Suppressor macrophage treated with lipopolysaccharide for 1 hour (primary cell): ENCODE measurements around the gene PSKH1.
"Not testable (repeated sequence)": the region's sequence is repeated elsewhere in the genome, so short reads cannot be mapped to it uniquely, and the experiment has no call there.

Experiments
- DNase-seq, 3 donors: peaks; one replicate each; pipeline ENCODE4 v3.0.0-alpha.2; 2020 to 2022

Gene PSKH1

DNA sequence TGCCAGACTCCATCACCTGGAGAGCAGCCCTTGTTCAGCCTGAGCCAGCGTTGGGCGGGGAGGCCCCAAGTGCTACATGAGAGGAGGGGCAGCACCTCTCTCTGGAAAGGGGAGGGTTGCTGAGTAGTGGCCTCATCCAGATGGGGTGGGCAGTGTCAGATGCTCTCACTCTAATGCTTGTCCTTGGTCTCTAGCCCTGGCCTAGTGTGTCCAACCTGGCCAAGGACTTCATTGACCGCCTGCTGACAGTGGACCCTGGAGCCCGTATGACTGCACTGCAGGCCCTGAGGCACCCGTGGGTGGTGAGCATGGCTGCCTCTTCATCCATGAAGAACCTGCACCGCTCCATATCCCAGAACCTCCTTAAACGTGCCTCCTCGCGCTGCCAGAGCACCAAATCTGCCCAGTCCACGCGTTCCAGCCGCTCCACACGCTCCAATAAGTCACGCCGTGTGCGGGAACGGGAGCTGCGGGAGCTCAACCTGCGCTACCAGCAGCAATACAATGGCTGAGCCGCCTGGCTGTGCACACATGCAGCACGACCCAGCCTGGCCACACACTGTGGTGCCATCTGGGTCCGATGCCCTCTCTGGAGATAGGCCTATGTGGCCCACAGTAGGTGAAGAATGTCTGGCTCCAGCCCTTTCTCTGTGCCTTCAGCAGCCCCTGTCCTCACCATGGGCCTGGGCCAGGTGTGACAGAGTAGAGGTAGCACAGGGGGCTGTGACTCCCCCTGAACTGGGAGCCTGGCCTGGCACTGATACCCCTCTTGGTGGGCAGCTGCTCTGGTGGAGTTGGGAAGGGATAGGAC, 34.3 kb downstream of the PSKH1 start:
- no peak for DNase-seq

DNA sequence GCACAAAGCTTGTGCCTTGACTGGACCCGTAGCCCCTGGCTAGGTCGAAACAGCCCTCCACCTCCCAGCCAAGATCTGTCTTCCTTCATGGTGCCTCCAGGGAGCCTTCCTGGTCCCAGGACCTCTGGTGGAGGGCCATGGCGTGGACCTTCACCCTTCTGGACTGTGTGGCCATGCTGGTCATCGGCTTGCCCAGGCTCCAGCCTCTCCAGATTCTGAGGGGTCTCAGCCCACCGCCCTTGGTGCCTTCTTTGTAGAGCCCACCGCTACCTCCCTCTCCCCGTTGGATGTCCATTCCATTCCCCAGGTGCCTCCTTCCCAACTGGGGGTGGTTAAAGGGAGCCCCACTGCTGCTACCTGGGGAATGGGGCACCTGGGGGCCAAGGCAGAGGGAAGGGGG, 35.1 kb downstream of the PSKH1 start:
- DNase-seq: no peak

DNA sequence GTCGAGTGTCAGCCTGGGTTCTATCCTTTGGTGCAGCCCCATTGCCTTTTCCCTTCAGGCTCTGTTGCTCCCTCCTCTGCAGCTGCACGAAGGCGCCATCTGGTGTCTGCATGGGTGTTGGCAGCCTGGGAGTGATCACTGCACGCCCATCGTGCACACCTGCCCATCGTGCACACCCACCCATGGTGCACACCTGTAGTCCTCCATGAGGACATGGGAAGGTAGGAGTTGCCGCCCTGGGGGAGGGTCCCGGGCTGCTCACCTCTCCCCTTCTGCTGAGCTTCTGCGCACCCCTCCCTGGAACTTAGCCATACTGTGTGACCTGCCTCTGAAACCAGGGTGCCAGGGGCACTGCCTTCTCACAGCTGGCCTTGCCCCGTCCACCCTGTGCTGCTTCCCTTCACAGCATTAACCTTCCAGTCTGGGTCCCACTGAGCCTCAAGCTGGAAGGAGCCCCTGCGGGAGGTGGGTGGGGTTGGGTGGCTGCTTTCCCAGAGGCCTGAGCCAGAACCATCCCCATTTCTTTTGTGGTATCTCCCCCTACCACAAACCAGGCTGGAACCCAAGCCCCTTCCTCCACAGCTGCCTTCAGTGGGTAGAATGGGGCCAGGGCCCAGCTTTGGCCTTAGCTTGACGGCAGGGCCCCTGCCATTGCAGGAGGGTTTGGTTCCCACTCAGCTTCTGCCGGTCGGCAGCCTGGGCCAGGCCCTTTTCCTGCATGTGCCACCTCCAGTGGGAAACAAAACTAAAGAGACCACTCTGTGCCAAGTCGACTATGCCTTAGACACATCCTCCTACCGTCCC, 35.7 kb downstream of the PSKH1 start:
- peak; percentile 65 to 78 (median 71) for DNase-seq

DNA sequence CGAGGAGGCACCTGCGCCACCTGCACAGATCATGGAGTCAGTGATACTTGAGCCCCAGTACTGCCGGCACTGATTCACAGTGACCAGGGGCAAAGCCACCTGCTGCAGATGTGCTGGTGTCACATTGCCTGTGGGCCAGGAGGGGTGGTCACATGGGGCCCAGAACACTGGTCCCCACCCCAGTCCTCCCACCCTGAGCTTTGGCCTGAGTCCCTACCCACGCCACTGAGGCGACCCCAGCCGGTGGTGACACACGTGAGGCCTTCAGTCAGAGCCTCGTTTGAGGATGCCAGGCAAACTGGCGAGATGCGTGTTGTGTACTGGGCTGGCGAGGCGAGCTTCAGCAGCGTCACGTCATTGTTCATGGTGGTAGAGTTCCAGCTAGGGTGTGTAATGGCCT, 37.1 kb downstream of the PSKH1 start:
- no peak for DNase-seq

DNA sequence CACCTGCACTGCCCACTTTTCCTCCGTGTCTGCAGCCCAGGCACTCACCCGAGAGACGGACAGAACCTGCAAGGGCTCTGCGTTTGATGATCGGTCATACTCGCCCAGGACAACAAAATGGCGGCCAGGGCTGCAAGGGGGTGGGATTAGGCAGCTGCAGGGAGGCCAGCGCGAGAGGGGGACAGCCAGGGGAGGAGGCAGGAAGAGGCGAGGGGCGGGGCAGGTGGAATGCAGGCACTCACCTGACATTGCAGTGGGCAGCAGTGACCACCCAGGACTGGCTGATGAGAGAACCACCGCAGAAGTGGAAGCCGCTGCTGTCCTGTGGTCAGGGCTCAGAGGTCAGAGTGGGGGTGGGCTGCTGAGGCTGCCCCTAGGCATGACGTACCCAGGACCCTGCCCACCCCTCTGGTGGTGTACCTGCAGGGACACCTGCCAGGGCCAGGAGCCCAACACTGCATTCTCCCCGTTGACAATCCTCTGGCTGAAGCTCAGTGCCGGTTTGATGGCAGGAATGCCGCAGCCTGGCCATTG, 37.7 kb downstream of the PSKH1 start:
- DNase-seq: no peak

DNA sequence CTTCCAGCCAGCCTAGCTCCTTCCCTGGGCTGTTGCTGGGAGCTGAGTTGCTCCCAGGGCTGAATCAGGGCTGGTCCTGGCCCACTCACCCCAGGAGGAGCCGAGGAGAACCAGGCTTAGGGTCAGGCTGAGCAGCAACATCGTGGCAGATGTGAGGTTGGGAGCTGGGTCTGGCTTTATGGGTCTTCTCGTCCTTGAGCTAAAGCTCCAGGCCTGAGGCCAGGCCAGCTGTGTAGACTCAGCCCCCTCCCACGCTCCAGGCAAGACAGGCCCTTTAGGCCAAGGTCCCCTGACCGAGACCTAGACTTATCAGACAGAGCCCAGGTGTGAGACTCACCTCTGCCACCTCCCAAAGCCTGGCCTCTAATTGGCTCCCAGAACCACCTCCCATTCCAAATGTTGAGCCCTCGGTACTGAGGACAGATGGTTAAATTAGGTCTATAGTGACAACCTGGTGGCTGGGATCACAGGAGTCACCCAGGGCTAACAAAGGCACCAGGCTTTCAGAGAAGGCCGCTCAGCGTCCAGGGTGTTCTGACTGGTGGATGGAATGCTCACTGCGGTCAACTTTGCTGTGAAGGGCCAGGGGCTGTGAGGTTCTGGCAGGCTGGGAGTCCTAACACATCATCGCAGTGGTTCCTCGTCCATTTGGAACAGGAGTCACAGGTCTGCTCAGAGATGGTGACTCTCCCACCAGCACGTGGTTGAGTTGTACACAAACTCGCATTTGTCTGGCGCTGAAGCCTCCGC, 38.8 kb downstream of the PSKH1 start, which contains the start of gene CTRL:
CTRL (minus strand) TSS at position 151 of the 750 bp plus-strand sequence; CDS start at position 141, 10 bp downstream.
- no peak for DNase-seq

DNA sequence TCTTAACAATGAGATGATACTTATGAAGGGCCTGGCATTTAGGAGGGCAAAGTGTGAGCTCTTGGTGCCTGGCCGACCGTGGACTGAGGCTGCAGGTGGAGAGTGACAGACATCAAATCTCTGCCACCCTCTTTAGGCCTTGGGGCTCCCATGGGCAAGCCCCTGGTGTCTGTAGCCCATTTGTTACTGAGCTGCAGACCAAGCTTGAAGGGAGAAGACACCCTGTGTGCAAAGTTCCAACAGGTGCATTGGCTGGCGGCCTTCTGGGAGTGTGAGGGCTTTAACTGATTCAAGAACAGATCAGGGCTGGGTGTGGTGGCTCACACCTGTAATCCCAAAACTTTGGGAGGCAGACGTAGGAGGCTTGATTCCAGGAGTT, 39.4 kb downstream of the PSKH1 start:
- DNase-seq: no peak

DNA sequence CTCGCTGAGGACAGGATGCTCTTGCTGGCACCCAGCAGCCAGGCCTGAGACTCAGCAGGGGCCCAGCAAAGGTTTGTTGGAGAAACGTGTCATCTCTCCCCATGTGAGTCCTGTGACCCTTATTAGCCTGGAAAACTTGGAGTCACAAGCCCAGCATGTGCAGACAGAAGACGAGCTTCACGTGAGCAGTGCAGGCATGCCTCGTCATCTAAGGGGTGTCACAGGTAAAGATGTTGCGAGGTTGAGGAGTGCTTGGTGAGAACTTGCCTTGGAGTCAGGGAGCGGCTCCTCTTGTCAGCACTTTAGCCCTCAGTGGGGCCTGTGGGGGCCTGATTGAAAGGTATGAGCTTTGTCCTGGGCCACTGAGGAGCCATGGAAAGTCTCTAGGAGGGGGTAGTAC, 40.8 kb downstream of the PSKH1 start:
- DNase-seq: no peak

DNA sequence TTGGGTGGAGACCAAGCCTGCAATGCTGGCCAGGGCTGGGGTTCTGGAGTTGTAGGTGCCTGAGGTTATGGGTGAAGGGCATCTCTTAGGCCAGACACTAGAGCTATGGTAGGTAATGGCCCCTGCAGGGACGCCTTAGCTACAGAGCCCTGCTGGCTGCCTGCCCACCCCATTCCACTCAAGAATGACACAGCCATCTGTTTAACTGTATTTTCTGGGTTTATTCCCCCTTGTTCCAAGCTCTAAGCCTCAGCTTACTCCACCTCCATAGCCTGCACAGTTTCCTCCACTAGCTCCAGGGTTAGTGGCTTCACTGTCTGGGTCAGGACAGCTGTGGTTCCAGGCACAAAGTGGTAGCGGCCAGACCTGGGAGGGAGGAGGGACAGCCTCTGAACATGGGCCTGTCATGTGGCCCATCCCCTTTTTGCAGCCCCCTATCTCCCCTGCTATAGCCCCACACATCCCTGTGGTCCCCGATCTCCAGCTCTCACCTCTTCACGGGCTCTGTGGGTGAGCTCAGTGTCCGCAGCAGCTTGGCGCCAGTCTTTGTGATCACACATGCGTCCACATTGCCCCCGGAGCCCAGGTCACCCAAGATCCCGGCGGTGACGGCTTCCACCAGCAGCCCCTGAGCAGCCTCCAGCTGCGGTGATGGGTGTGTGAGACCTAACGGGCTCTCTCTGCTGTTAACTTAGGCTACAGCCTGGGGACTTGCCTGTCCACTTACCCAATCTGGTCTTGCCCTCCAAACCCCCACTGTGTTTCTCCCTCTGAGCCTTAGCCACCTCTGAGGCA, 41.4 kb downstream of the PSKH1 start:
- no peak for DNase-seq

DNA sequence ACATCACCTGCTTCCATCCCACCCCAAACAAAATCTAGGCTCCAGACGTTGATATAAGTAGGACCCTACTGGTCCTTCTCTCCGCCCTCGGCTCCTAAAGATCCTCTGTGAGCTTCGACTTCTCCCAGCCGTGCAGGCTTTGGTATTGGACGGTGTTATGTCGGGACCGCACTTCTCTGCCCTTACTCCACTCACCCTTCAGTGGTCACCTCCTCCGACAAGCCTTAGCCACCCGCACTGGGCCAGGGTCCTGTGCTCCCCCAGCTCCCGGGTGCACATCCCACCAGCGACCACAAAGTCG, 42.0 kb downstream of the PSKH1 start:
- no peak for DNase-seq

DNA sequence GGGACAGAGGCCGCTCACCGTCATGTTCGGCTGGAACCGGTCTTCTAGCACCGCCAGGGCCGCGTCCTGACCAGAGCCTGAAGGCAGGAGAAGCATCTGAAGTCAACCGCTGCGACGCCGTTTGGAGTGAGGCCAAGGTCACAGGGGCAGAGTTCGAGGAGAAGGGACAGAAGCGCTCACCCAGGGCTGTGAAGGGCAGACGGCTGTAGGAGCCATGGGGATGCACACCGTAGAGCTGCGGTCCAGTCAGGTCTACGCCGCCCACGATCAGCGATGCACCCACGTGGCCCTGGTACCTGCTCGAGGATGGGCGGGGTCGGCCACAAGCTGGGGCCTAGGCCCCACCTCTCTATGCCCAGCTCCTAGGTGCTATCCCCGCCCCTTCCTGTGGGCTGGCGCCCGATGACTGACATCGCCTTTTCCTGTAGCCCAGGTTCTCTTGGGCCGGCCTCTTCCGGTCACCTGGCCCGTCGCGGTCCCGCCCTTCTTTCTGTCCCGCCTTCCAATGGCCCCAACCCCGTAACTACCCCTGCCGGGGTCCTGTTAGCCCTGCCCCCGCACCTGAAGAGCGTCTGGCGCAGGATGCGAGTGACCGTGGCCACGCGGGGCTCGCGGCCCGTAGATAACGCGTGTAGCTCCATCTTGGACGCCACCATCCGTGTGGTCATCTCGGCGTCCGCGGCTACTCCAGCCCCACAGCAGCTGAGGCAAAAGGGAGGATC, 42.5 kb downstream of the PSKH1 start:
- DNase-seq: peak; percentile 87 to 92 (median 87)

DNA sequence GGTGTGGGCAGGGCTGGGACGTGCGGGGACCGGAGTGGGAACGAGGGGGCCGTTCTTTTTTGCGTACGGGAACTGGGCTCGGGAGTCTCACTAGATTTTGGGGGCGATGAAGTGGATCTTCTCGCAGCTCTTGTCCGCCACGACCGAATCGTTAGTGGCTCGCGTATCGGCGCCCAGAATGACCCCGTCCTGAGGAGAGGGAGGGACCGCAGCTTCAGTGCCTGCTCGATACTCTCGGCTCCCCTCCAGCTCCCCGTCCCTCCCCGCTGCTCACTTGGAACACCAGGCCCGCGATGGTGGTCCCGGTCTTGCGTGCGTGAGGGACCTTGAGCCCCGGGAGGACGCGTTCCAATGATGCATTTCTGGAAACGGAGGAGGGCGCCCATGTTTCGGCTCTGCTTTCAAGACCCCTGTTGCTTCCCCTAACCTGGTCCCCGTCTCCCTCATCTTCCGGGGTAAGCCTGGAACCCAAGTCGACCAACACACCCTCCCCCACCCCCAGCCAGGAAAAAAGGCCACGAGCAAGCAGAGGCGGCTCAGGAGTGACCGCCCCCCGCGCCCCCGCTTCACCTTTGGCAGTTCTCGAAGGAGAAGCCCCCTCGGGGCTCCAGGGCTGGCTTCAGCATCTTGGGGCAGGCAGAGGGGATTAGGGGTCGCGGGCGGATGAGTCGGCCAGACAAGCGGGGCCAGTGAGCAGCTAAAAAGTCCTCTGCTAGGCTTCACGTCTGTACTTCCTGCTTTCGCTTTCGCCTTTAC, 43.2 kb downstream of the PSKH1 start, which contains the start of gene PSMB10:
PSMB10 (minus strand) TSS at position 727 of the 756 bp plus-strand sequence; CDS start at position 626, 101 bp downstream.
- DNase-seq: no peak

DNA sequence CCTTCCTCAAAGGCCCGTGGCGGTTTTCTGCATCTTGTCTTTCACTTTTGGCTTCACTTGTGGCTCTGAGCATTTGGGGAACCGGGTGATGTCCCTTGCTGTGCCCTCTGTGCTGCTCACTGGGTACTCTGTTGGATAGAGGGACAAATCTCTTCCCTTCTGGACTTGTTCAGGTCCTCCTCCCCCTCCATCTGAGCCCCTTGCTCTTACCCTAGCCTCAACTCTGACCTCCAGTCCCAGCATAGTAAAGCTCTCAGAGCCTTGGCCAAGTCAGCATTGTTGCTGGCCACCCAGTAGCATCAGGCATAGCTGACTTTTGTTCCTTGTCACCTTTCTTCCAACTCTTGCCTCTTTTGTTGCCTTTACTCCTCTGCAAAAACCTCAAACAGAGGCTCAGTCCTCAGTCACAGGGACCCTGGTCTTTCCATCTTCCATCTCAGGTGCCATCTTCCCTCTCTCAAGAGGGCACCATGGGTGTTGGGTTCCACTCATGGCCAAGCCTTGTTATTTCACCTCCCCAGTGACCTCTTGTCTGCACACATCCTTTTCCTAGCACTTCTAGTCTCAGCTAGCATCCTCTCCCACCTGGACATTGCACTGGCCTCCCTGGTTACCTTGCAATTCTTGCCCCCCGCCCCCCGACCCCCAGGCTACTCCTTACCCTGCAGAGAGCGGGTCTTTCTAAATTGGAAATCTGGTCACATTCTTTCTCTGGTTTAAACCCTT, 44.0 kb downstream of the PSKH1 start:
- peak; percentile 92 to 95 (median 95) for DNase-seq

DNA sequence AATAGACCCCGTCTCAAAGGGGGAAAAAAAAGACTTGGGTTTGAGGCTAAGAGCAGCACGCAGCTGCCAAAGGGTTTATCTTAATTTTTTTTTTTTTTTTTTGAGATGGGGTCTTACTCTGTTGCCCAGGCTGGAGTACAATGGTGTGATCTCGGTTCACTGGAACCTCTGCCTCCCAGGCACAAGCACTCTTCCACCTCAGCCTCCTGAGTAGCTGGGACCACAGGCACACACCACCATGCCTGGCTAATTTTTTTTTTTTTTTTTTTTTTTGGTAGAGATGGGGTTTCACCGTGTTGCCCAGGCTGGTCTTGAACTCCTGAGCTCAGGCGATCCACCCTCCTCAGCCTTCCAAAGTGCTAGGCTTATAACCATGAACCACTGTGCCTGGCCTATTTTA, 44.7 kb downstream of the PSKH1 start:
- not testable (repeated sequence) for DNase-seq

DNA sequence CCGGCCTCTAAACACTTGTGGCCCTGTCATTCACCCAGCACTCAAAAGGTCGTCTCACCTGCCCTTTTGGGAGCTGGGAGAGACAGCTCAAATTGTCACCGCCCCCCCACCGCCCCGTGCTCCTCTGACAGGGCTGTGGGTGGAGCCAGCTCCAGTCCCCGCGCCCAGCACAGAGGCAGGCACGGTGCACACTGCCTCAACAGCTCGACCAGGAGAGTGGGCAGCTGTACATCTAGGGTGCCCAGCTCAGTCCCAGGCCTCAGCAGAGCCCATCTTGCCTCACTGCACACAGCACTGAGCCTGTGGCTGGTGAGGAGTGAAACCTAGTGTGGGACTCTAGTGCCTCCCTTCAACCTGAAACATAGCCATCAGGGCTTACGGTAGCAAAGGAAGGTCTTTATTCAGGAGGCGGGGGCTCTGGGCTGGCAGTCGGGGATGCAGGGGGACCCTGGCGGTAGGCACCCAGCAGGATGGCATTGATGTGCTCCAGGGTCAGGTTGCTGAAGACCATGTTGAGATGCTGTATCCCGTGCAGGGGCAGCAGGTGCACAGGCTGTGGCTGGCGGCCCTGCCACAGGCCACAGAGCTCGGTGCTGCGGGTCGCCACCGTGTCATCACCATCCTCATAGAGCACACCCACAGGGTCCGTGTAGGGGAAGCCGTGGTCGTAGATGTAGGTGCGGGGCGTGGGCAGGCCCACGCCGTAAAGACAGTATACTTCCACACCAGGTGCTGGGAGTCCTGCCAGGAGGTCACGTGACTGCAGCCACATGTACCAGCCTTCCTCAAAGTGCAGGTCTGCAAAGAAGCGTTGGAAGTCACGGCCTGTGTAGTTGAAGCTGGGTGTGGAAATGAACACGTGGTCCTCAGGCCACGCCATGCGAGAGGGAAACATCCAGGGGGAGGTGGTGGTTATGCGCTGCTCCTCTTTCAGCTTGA, 46.7 kb downstream of the PSKH1 start:
- no peak for DNase-seq

DNA sequence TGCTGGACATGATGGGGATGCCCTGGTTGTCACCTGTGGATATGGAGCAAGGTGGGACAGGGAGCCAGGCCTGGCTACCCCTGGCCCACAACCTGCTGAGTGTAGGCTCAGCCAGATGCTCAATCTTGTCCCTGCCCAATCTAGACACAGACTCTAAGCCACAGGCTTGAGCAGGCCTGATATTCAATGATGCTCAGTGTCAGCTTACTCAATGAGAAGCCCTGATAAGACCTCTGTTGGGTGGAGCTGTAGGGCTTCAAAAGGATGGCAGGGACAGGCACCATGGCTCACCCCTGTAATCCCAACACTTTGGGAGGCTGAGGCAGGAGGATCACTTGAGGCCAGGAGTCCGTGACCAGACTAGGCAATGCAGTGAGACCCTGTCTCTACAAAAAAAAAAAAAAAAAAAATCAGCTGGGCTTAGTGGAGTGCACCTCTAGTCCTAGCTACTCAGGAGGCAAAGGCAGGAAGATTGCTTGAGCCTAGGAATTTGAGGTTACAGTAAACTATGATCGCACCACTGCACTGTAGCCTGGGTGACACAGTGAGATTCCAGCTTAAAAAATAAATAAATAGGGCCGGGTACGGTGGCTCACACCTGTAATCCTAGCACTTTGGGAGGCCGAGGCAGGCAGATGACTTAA, 47.5 kb downstream of the PSKH1 start:
- no peak for DNase-seq

DNA sequence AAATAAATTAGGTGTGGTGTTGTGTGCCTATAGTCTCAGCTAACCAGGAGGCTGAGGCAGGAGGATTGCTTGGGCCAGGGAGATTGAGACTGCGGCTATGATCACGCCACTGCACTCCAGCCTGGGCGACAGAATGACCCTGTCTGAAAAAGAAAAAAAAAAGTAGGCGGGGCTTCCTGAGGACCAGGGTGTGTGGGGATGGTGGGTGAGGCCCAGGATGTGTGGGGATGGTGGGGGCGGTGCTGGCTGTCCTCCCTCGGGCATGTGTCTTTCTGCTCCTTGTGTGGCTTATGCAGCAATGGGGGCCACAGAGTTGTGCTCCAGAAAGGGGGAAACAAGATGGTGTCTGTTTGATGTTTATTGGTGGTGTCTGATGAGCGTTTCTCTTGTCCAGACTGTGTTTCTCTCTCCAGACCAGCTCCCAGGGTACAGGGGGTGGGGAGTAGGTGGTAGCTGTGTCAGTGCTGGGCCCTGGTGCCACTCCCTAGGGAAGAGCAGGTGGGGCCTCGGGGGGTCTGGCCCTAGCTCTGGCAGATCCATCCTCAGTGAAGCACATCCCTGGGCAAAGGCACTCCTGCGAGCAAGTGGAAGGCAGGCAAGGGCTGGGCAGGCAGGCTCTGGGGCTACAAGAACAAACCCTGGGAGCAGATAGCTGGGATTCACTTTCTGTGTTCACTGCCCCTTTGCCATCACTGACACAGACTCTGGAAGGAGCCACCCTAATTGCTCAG, 48.6 kb downstream of the PSKH1 start:
- no peak for DNase-seq

DNA sequence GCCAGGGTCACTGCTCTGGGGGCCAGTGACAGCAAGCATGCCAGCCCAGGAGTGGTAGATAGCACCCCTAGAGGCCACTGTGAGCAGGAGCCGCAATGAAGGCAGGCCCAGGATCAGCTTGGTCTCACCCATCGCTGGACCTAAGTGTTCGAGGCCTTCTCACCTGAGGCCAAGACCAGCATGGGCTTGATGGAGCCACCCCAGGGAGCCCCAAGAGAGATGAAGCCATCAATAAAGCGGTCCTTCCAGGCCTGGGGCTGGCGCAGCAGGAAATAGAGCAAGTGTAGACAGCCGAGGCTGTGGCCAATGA, 49.1 kb downstream of the PSKH1 start:
- DNase-seq: peak; percentile 38 to 52 (median 48)
